Esophagus squamous epithelium (tissue), 4 donors: ENCODE data around the gene PDGFD.

Experiments
- POLR2A ChIP-seq, 4 donors: fragments of 450-650 bp; IDR thresholded peaks; one replicate each; pipeline ENCODE4 v1.6.1; 2017; ENCODE audit warnings: antibody characterized with exemption in 4 of 4, mild to moderate bottlenecking in 4 of 4, moderate library complexity in 3 of 4
- TF ChIP-seq, protein P1 (sequence below), 6 experiments: fragments of 450-650 bp in 4 of 6; fragments of 200-600 bp in 2 of 6; sonication (generic) in 2 of 6; IDR thresholded peaks; one replicate each; pipeline ENCODE4 v1.5.1; 2016 to 2019; ENCODE audit warnings: antibody characterized with exemption in 6 of 6, mild to moderate bottlenecking in 4 of 6, moderate library complexity in 4 of 6

GRCh38 chr11:103995896-103996295 lies 168.1 kb downstream of the PDGFD start:
- TF ChIP-seq, protein P1, sequence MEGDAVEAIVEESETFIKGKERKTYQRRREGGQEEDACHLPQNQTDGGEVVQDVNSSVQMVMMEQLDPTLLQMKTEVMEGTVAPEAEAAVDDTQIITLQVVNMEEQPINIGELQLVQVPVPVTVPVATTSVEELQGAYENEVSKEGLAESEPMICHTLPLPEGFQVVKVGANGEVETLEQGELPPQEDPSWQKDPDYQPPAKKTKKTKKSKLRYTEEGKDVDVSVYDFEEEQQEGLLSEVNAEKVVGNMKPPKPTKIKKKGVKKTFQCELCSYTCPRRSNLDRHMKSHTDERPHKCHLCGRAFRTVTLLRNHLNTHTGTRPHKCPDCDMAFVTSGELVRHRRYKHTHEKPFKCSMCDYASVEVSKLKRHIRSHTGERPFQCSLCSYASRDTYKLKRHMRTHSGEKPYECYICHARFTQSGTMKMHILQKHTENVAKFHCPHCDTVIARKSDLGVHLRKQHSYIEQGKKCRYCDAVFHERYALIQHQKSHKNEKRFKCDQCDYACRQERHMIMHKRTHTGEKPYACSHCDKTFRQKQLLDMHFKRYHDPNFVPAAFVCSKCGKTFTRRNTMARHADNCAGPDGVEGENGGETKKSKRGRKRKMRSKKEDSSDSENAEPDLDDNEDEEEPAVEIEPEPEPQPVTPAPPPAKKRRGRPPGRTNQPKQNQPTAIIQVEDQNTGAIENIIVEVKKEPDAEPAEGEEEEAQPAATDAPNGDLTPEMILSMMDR (IDR thresholded peaks at IDR 0.05), result no peak
- no peak for TF ChIP-seq POLR2A (IDR thresholded peaks at IDR 0.05)
